ENCODE measurements around the gene GRK5.

GRK5 gene

DNA sequence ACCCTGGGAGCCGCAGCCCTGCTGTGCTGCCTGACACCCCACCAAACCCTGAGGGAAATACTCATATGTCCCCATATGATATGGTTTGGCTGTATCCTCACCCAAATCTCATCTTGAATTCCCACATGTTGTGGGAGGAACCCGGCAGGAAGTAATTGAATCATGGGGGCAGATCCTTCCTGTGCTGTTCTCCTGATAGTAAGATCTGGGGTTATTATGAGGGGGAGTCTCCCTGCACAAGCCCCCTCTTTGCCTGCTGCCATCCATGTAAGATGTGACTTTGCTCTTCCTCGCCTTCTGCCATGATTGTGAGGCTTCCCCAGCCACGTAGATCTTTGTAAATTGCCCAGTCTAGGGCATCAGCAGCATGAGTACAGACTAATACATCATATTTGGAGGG lies 266.4 kb downstream of the GRK5 start:
- H3K36me3 ChIP-seq, result no peaks in the 10 kb centered on the region
- DNase-seq, result no peak
- H3K4me3 ChIP-seq (ENCODE audit: low read depth, low read length), result no peak overlapping the region
- H3K9me3 ChIP-seq (ENCODE audit: severe bottlenecking), result no peaks in the 10 kb centered on the region
- no peak overlapping the region for H3K27ac ChIP-seq
- no peaks in the 10 kb centered on the region for H3K27me3 ChIP-seq (ENCODE audit: insufficient read depth, low read depth, severe bottlenecking)
- TF ChIP-seq CTCF (IDR thresholded peaks at IDR 0.05; ENCODE audit: low read depth, low read length), result no peak

- Histone ChIP-seq H3K4me3 (ENCODE audit: low read depth, low read length) (no peak overlapping the region), H3K9me3 (ENCODE audit: severe bottlenecking) (no peaks in the 10 kb centered on the region), H3K27ac (no peak overlapping the region), H3K27me3 (ENCODE audit: insufficient read depth, low read depth, severe bottlenecking) (no peaks in the 10 kb centered on the region), H3K36me3 (no peaks in the 10 kb centered on the region)
- DNase-seq, result no peak
- no peak for TF ChIP-seq CTCF (IDR thresholded peaks at IDR 0.05; ENCODE audit: low read depth, low read length)
Measured at GRCh38 chr10:119474606-119475005, 267.2 kb downstream of the GRK5 start.

GRCh38 chr10:119477444-119477843 lies 270.1 kb downstream of the GRK5 start:
- H3K27me3 ChIP-seq (ENCODE audit: insufficient read depth, low read depth, severe bottlenecking), result no peaks in the 10 kb centered on the region
- H3K36me3 ChIP-seq, result no peaks in the 10 kb centered on the region
- no peak for TF ChIP-seq CTCF (IDR thresholded peaks at IDR 0.05; ENCODE audit: low read depth, low read length)
- H3K27ac ChIP-seq, result no peak overlapping the region
- H3K4me3 ChIP-seq (ENCODE audit: low read depth, low read length), result no peak overlapping the region
- DNase-seq, result no peak
- H3K9me3 ChIP-seq (ENCODE audit: severe bottlenecking), result no peaks in the 10 kb centered on the region

DNA sequence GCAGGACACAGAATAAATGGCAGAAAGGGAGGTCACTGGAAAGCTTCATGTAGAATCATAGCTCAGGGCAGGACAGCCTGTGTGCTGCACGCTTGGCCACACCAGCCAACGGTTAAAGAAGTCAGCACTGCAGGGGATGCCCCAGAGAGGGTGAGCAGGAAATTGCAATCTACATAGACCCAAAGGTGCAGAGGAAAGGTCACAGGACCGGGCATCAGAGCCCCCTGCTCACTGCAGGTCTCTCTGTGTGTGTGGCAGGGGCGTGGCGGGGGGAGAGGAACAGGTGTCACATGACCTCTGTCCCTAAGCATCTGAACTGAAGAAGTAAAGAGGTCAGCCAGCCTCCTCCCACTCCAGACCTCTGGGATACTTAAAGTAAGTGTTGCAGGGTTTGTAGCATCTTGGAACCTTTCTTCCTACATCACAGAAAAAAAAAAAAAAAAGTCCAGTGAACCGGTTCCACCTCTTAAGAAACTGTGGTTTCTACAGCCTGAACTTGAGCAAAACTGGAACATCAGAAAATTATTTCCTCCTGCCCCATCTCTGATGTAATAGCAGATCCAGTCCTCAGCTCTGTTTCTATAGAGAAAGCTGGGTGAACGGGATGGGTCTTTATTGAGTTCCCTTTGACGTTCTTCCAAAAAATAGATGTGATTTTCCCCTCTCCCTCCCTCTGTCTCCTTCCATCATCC lies 270.9 kb downstream of the GRK5 start:
- Histone ChIP-seq H3K9me3 (ENCODE audit: severe bottlenecking) (no peaks in the 10 kb centered on the region), H3K36me3 (no peaks in the 10 kb centered on the region), H3K4me3 (ENCODE audit: low read depth, low read length) (no peak overlapping the region), H3K27me3 (ENCODE audit: insufficient read depth, low read depth, severe bottlenecking) (no peaks in the 10 kb centered on the region), H3K27ac (no peak overlapping the region)
- TF ChIP-seq CTCF (IDR thresholded peaks at IDR 0.05; ENCODE audit: low read depth, low read length), result no peak
- no peak for DNase-seq

DNA sequence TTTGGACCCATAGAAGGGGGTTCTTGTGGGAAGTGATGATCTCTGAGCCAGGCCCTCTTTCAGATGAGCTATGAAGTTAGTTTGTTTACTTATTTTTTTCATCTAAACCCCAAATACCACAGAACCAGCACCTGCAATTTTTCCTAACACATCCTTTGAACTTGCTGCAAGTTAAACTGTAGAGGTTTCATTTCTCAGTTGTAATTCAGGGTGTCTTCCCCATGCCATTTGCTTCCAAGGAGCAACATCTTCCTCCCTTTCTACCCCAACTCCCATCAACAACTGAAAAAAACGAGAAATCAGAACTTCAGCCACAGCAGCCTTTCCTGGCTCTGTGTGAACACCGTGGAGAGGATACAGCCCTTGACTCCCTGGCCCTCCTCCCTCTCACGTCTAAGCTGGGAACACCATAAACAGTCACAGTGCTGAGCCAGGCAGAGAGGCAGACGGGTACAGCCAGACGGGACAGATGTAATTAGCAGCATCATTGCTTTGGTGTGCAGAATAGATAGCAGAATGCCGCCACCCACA lies 271.5 kb downstream of the GRK5 start:
- Histone ChIP-seq H3K27me3 (ENCODE audit: insufficient read depth, low read depth, severe bottlenecking) (no peaks in the 10 kb centered on the region), H3K27ac (no peak overlapping the region), H3K9me3 (ENCODE audit: severe bottlenecking) (no peaks in the 10 kb centered on the region), H3K36me3 (no peaks in the 10 kb centered on the region), H3K4me3 (ENCODE audit: low read depth, low read length) (no peak overlapping the region)
- DNase-seq, result no peak
- no peak for TF ChIP-seq CTCF (IDR thresholded peaks at IDR 0.05; ENCODE audit: low read depth, low read length)

- H3K27ac ChIP-seq, result no peak overlapping the region
- TF ChIP-seq CTCF (IDR thresholded peaks at IDR 0.05; ENCODE audit: low read depth, low read length), result no peak
- H3K4me3 ChIP-seq (ENCODE audit: low read depth, low read length), result no peak overlapping the region
- no peak for DNase-seq
- H3K27me3 ChIP-seq (ENCODE audit: insufficient read depth, low read depth, severe bottlenecking), result no peaks in the 10 kb centered on the region
- H3K9me3 ChIP-seq (ENCODE audit: severe bottlenecking), result no peaks in the 10 kb centered on the region
- no peaks in the 10 kb centered on the region for H3K36me3 ChIP-seq
Measured at GRCh38 chr10:119479532-119479931, 272.2 kb downstream of the GRK5 start.
